ENCODE results near the gene INF2.

- TF ChIP-seq CTCF (optimal IDR thresholded peaks at IDR 0.05 in 1 of 3, IDR thresholded peaks at IDR 0.05 in 1 of 3, conservative IDR thresholded peaks at IDR 0.05 in 1 of 3; ENCODE audit: extremely low read depth in 1 of 3, insufficient read depth in 2 of 3, low read length in 3 of 3), result no peak
- no peak for TF ChIP-seq EZH2 (IDR thresholded peaks at IDR 0.05; ENCODE audit: low read length)
These were observed 44.7 kb downstream of the INF2 start for GRCh38 chr14:104734051-104734587.

Data from keratinocyte (primary cell).